Activated naive CD4-positive, alpha-beta T cell treated with anti-CD3 and anti-CD28 coated beads, Interleukin-2, amount 50 U/mL, for 72 hours (primary cell): ENCODE measurements around the gene RAPGEF2. TPM values are rescaled to one million over a fixed set of nuclear protein-coding genes. Genes with fewer than 3 reads are reported as not detected.
"Not testable (repeated sequence)": the region's sequence is repeated elsewhere in the genome, so short reads cannot be mapped to it uniquely, and the experiment has no call there.

Experiments
- ATAC-seq, 2 donors: fragments of 150-1000 bp; cut with Tn5 transposase; 2 replicates each; pipeline ENCODE4 v1.10.0; 2021; ENCODE audit warnings: mild to moderate bottlenecking in 2 of 2, moderate library complexity in 2 of 2
- DNase-seq, 2 donors: peaks; one replicate each; pipeline ENCODE4 v3.0.0; 2021 to 2022; ENCODE audit warnings: low spot score in 2 of 2
- H3K27ac Mint-ChIP-seq, 2 donors: one replicate each; pipeline ENCODE4 v1.8.0; 2022; ENCODE audit warnings: mild to moderate bottlenecking in 2 of 2, mixed read lengths in 2 of 2
- H3K36me3 Mint-ChIP-seq, 2 donors: one replicate each; pipeline ENCODE4 v1.8.0; 2022; ENCODE audit warnings: mixed read lengths in 2 of 2
- H3K9me3 Mint-ChIP-seq, 2 donors: one replicate each; pipeline ENCODE4 v1.8.0; 2022; ENCODE audit warnings: mixed read lengths in 2 of 2
- total RNA-seq, 2 donors: library from RNA; stranded (reverse); gene quantifications; one replicate each; pipeline ENCODE4 v1.2.3, GENCODE V29; 2022

The RAPGEF2 gene
- total RNA-seq, 2 donors from 2014 or later: 11.1 to 34.8 TPM

DNA sequence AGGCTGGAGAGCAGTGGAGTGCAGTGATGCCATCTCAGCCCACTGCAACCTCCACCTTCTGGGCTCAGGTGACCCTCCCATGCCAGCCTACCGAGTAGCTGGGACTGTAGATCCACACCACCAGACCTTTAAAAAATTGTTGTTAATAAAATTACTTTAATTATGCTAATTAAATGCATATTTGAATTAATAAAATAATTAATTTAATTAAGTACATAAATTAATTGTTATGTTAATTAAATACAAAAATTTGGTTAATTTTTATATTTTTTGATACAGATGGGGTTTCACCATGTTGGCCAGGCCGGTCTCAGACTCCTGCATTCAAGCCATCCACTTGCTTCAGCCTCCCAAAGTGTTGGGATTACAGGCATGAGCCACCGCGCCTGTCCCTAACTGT is 12.6 kb upstream of the RAPGEF2 start:
- no peak overlapping the region for H3K27ac Mint-ChIP-seq
- no peak for ATAC-seq
- no peak for DNase-seq
- H3K9me3 Mint-ChIP-seq: peaks cover 0 to 5% of the 10 kb centered on the region in 2 donors
- H3K36me3 Mint-ChIP-seq: no peaks in the 10 kb centered on the region

DNA sequence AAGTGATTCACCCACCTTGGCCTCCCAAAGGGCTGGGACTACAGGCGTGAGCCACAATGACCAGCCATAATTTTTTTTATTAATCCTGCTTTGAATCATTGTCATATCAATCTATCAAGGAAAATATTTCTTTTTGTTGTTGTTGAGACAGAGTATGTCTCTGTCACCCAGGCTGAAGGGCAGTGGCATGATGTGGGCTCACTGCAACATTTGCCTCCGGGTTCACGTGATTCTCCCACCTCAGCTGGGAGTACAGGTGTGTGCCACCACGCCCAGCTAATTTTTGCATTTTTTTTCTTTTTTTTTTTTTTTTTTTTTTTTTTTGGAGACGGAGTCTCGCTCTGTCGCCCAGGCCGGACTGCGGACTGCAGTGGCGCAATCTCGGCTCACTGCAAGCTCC is 8.7 kb upstream of the RAPGEF2 start:
- H3K36me3 Mint-ChIP-seq, ATAC-seq, H3K9me3 Mint-ChIP-seq, H3K27ac Mint-ChIP-seq, DNase-seq: not testable (repeated sequence)

DNA sequence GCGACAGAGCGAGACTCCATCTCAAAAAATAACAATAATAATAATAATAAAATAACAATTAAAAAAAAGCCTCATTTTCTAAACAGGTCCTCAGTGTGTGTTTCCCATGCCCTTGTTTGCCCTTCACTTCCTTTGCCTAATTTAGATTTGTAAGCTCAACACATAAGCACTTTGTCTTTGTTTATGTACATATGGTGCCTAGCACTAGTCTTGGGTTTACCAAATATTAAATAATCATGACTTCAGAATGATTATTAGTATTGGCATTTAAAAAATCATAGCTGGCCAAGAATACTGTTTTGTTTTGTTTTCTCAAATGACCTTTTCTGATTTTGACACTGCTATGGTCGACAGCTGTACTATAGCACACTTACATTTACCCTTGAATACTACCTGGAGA is 6.4 kb upstream of the RAPGEF2 start:
- H3K36me3 Mint-ChIP-seq: no peaks in the 10 kb centered on the region
- H3K27ac Mint-ChIP-seq: no peak overlapping the region
- DNase-seq: no peak
- H3K9me3 Mint-ChIP-seq: peaks cover 0 to 5% of the 10 kb centered on the region in 2 donors
- ATAC-seq: no peak

DNA sequence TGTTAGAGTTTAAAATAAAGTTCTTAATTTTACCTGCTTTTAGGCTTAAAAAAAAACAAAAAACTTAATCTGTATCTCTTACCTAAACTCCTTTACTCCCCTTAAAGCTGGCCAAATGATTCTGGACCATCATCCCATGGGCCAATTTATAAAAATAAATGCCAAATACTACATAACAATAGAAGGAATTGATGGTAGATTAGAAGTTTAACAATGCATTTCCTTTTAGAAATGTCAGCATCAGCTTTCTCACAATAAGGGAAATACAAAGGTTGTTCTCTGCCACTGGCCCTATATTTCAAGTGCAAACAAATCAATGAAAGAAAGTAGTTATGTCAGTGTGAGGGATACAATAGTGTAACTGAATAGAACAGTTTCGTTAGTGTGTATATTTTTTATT is 5.7 kb upstream of the RAPGEF2 start:
- ATAC-seq (no peak), DNase-seq (no peak)
- Mint-ChIP-seq H3K9me3 (no peaks in the 10 kb centered on the region), H3K36me3 (no peaks in the 10 kb centered on the region), H3K27ac (no peak overlapping the region)

DNA sequence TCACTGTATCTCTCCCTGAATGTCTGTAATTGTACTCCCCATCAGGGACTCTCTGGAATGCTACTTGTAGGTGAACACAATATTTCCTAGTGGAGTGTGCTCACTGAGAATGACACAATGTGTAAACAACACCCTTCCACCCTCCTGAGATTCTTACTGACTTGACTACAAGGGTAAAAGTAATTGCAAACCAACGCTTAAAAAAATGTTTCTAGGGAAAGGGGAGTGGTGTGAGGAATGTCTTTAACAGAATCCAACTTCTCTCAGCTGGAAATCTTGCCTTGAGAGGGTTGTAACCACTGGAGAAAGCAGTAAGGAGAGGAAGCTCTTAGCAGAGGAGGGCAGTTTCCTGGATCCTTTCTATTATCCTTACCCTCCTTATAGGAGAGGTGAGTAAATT is 5.1 kb upstream of the RAPGEF2 start:
- ATAC-seq: no peak
- H3K9me3 Mint-ChIP-seq: no peaks in the 10 kb centered on the region

DNA sequence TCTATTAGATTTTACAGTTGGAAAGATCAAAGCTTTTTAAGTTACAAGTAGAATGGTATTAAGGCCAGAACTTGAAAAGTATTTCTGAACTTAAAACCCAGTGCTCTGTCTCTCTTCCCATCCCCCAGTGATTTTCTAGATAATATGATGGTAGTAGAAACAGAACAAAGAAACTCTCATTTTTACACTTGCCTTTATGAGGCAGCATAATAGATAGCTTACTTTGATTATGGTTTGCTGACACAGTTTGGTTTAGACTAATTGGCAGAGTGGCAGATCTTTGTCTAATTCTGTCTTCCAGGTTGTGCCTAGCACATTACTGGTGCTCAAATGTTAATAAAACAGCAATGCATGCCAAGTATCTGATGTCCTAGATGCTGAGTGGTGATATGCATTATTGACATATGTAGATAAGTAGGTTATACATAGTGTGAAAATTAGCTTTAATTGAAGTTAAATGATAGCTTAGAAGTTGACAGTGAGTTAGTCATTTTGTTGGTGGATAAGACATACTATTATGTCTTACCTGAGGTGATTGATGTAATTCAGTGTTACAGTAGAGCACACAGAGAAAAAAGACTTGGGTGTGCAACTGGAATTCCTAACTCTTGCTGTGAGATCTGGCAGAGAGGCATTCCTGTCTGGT is 4.3 kb upstream of the RAPGEF2 start:
- DNase-seq (no peak), ATAC-seq (no peak)
- H3K36me3 Mint-ChIP-seq: no peaks in the 10 kb centered on the region
- no peak overlapping the region for H3K27ac Mint-ChIP-seq
- no peaks in the 10 kb centered on the region for H3K9me3 Mint-ChIP-seq

More for the DNA sequence above, 5.1 kb upstream of the RAPGEF2 start:
- DNase-seq: no peak
- Mint-ChIP-seq H3K36me3 (no peaks in the 10 kb centered on the region), H3K27ac (no peak overlapping the region)

DNA sequence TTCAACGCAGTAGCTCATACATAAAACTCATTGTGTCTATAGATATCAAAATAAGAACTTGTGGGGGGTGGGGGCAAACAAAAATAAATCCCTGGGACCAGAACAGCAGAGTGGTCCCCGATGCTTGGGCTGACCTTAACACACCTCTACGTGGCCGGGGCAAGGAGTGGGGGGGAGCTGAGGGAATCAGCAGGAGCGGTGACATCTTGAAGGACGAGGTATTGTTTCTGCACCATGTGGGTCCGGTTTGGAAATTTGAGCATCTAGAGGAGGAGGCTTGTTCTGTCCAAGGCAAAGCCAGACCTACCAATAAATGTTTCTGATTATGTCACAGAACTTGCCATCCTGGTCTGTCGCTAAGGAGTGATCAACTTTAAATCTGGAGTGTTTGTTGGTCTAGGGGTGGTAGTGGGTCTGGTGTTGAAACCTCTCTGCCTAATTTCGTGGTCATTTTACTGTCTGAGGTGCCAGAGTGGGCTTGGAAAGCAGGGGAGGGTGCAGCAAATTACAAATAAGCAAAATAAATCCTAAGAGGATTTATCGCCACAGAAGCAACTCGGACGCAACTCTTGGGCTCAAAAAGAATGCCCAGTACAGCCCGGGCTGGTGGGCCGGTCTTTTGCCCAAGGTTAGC is 774 bp upstream of the RAPGEF2 start:
- peaks cover 0 to 18% of the 10 kb centered on the region in 2 donors for H3K36me3 Mint-ChIP-seq
- DNase-seq (no peak), ATAC-seq (no peak)
- H3K27ac Mint-ChIP-seq: peak overlapping the region; percentile 85 to 91
- no peaks in the 10 kb centered on the region for H3K9me3 Mint-ChIP-seq

DNA sequence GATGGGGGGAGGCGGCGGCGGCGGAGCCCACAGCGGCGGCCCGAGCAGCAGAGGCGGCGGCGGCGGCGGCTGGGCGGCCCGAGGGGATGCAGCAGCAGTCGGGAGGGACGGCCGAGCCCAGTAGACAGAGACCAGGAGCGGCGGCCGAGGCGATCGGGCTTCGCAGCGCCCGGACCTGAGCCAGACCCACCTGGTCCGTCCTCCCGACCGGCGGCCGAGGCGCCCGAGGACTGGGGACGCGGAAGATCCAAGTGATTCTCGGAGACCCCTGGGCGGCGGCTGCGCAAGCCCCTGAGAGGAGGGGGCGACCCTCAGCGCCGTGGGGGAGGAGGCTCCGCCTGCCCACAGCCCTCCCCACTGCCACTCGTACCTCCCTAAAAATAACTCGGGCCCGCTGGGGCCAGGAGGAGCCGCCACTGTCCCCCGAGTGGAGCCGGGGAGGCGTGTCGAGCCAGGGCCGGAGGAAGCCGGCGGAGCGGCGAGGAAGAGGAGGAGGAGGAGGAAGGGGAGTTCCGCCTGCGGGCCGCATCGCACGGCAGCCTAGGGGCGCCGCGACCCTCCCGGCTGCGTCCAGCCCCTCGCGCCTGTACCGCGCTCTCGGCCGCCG is 608 bp downstream of the RAPGEF2 start:
- peak; percentile 11 to 37 for ATAC-seq
- Mint-ChIP-seq H3K27ac (peak overlapping the region in 1 of 2 donors; percentile 85), H3K36me3 (peaks cover 0 to 18% of the 10 kb centered on the region in 2 donors)

DNA sequence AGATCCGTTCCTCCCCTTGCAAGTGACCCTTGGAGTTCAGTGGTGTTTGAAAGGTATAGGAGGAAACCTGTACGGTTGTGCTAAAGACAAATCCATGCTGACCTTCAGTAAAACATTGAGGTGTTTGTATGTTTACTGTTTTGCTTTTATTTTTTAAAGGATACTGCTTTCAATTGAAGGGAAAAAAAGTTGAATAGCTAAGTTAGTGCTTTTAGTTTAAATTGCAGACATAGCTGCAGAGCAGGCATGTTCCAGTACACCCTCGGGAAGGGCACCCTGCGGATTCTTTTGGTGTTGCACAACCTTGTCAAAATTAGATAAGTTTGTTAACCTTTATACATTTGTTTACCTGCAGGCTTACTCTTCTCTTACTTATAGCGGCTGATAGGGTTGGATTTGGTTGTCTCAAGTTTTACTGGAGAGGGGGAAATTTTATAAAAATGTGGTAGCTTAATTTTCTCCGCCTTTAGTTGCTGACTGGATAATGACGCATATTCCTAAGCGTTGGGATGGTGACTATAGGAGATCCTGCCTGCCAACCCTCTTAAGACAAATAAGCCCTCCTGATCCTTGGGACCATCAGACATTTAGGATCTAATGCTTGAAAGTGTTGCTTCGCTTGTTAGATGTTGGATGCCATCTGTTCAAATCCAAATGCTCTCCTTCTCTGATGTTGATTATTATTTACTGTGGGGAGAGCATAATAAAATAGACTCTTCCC is 2.0 kb downstream of the RAPGEF2 start:
- ATAC-seq (no peak), DNase-seq (peak in 1 of 2 donors; percentile 10)
- peak overlapping the region; percentile 81 to 92 for H3K27ac Mint-ChIP-seq
- no peaks in the 10 kb centered on the region for H3K9me3 Mint-ChIP-seq
- H3K36me3 Mint-ChIP-seq: peaks cover 0 to 31% of the 10 kb centered on the region in 2 donors

More for the DNA sequence above, 608 bp downstream of the RAPGEF2 start:
- DNase-seq: peak; percentile 61 to 66
- no peaks in the 10 kb centered on the region for H3K9me3 Mint-ChIP-seq

DNA sequence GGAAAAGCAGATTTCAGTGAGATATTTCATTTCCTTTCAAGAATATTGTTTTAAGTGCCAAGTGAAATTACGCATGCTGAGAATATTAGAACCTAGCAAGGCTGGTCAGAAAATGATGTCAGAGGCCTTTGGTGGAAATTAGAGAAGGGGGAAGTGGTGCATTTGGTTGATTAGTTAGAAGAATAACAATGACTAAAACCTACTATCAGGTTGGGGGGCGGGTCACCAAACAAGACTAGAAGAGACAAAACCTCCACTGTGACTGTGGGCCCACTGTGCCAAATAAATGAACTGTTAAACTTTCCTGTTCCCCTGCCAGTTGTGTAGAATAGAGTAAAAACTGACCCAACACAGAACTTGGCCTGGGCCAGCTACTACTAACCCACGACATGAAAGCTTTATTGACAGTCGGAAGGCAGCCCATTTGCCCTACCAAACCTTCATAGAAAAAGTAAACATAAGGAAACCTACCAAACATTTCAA is 2.9 kb downstream of the RAPGEF2 start:
- ATAC-seq (no peak), DNase-seq (peak in 1 of 2 donors; percentile 13)
- peak overlapping the region in 1 of 2 donors; percentile 92 for H3K27ac Mint-ChIP-seq

DNA sequence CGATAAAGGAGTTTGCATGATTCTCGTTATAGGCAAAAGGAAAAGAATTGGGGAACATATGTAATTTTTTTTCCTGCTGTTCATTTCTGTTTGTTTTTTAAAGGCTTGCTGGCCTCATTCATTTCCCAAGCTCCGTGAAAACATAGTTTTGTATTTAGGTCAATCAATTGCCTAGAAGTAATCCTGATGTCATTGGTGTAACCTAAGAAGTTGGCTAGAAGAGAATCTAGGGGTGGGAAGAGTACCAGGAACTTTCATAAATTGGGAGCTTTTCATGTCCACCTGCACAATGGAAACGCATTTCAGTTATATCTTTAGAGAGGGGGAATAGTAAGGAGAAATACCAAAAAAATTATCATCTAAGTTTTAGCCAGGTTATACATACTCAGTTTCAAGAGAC is 3.8 kb downstream of the RAPGEF2 start:
- no peak for ATAC-seq

More for the DNA sequence above, 2.9 kb downstream of the RAPGEF2 start:
- H3K36me3 Mint-ChIP-seq: peaks cover 0 to 32% of the 10 kb centered on the region in 2 donors
- no peaks in the 10 kb centered on the region for H3K9me3 Mint-ChIP-seq

DNA sequence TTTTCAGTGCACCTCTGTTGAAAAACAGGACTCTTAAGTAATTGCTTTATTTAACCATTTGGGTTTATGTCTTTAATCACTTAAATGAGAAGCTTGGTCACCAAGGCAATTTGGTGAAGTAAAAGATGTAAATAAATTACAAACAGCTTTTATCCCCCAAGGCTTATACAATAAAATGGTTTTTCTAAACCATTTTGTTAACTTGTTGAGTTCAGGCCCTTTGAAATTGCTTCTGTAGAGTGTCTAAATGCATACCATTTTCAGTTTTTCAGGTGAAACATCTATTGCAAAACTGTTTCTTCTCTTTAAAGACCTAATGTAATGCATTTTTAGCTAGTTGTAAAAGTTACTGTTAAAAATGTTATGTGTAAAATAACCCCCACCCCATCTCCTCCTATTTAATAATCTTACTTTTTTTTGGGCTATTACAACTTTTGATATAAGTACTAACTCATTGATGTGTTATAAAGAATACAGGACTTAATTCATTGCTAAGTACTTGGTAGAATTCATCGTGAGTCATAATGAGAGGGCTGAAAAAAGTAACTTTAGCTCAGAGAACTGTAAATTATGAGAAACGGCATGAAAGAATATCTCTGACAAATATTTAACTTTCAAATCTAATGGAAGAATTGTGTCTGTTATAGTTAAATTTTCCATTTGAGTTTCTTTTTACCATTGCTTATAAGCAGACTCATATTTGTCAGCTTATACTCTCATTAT is 4.5 kb downstream of the RAPGEF2 start:
- DNase-seq (no peak), ATAC-seq (peak in 1 of 2 donors; percentile 15)
- H3K27ac Mint-ChIP-seq: peak overlapping the region; percentile 37 to 91
- no peaks in the 10 kb centered on the region for H3K9me3 Mint-ChIP-seq
- H3K36me3 Mint-ChIP-seq: peaks cover 0 to 42% of the 10 kb centered on the region in 2 donors

More for the DNA sequence above, 3.8 kb downstream of the RAPGEF2 start:
- peaks cover 0 to 38% of the 10 kb centered on the region in 2 donors for H3K36me3 Mint-ChIP-seq
- H3K27ac Mint-ChIP-seq: peak overlapping the region; percentile 23 to 37
- H3K9me3 Mint-ChIP-seq: no peaks in the 10 kb centered on the region
- DNase-seq: no peak

DNA sequence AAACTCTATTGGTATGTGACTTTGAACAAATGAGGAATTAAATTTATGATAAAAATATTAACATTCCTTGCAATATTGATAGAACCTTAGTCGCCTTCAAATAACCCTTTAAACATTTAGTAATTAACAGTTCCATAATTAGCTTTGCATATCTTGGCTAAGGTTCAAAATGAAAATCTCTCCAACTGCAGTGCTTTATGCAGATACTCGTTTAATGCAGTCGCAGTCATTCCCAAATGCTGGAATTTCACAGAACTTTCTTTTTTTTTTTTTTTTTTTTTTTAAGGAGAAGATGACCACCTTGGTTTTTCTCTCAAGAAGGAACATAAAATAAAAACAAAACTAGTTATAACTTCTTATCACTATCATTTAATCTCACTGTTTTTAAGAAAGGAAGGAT is 5.2 kb downstream of the RAPGEF2 start:
- Mint-ChIP-seq H3K27ac (no peak overlapping the region), H3K36me3 (peaks cover 0 to 49% of the 10 kb centered on the region in 2 donors), H3K9me3 (peaks cover 0 to 4% of the 10 kb centered on the region in 2 donors)
- no peak for DNase-seq
- ATAC-seq: no peak

DNA sequence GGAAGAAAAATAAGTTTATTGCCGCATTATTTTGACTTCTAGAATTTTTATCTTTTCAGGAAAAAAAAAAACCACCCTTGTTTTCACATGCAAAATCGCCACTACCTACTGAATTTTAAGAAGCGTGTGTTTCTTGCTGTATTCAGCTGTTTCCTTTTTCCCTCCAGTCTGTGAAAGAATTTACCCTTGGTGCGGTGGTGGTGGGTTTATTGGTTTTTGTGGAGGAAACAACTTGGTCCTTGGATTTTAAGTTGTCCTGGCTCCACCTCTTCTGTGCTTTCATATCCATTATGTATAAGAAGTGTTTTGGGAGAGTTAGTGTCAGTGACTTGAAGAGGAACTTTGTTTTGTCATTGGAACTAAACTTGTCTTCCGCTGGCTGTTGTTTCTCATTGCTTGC is 8.1 kb downstream of the RAPGEF2 start:
- ATAC-seq: no peak
- Mint-ChIP-seq H3K36me3 (peaks cover 0 to 48% of the 10 kb centered on the region in 2 donors), H3K9me3 (peaks cover 0 to 4% of the 10 kb centered on the region in 2 donors), H3K27ac (no peak overlapping the region)
- no peak for DNase-seq

DNA sequence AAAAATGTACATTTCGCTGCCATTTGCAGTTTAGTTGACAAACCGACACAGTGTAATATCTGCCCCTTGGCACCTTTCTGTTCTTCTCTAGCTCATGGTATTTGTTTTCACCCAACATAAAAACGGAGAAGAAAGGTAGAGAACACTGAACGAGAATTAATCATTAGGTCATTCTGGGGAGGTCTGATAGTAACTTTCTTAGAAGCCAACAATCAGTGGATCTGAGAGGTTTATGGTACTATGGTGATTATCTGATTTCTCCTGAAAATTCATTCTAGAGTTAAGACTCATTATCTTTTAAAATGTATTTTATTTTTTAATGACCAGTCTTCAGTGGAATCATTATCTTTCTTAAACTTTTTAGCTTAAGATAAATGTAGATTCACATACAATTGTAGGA is 8.5 kb downstream of the RAPGEF2 start:
- no peak for DNase-seq
- Mint-ChIP-seq H3K9me3 (peaks cover 0 to 4% of the 10 kb centered on the region in 2 donors), H3K36me3 (peaks cover 0 to 48% of the 10 kb centered on the region in 2 donors), H3K27ac (no peak overlapping the region)
- no peak for ATAC-seq

DNA sequence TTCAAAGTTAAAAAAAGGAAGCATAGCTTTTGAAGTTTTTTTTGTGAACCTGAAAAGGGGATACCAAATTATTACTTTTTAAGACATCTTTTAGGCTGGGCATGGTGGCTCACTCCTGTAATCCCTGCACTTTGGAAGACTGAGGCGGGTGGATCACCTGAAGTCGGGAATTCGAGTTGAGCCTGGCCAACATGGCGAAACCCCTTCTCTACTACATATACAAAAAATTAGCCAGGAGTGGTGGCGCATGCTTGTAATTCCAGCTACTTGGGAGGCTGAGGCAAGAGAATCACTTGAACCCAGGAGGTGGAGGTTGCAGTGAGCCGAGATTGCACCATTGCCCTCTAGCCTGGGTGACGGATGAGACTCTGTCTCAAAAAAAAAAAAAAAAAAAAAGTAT is 10.5 kb downstream of the RAPGEF2 start:
- H3K9me3 Mint-ChIP-seq, H3K27ac Mint-ChIP-seq, DNase-seq, ATAC-seq: not testable (repeated sequence)
- peaks cover 0 to 48% of the 10 kb centered on the region in 2 donors for H3K36me3 Mint-ChIP-seq
